ENCODE results near the gene CRYBG2.

- TF ChIP-seq, protein P1, sequence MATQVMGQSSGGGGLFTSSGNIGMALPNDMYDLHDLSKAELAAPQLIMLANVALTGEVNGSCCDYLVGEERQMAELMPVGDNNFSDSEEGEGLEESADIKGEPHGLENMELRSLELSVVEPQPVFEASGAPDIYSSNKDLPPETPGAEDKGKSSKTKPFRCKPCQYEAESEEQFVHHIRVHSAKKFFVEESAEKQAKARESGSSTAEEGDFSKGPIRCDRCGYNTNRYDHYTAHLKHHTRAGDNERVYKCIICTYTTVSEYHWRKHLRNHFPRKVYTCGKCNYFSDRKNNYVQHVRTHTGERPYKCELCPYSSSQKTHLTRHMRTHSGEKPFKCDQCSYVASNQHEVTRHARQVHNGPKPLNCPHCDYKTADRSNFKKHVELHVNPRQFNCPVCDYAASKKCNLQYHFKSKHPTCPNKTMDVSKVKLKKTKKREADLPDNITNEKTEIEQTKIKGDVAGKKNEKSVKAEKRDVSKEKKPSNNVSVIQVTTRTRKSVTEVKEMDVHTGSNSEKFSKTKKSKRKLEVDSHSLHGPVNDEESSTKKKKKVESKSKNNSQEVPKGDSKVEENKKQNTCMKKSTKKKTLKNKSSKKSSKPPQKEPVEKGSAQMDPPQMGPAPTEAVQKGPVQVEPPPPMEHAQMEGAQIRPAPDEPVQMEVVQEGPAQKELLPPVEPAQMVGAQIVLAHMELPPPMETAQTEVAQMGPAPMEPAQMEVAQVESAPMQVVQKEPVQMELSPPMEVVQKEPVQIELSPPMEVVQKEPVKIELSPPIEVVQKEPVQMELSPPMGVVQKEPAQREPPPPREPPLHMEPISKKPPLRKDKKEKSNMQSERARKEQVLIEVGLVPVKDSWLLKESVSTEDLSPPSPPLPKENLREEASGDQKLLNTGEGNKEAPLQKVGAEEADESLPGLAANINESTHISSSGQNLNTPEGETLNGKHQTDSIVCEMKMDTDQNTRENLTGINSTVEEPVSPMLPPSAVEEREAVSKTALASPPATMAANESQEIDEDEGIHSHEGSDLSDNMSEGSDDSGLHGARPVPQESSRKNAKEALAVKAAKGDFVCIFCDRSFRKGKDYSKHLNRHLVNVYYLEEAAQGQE (IDR thresholded peaks at IDR 0.05; ENCODE audit: insufficient read depth in 1 of 2, low read depth in 2 of 2, low read length in 2 of 2) = no peak
- no peak for TF ChIP-seq TAF1 (IDR thresholded peaks at IDR 0.05; ENCODE audit: borderline replicate concordance, insufficient read depth, low read length)
These were observed 53.2 kb downstream of the CRYBG2 start for GRCh38 chr1:26300578-26301275.
